DOHH2 (cell line): ENCODE data around the gene EEPD1.

Experiments used
- CTCF ChIP-seq: fragments of 200-600 bp; sonication (generic); IDR thresholded peaks from one replicate; pipeline ENCODE4 v1.5.1; 2014; ENCODE audit warnings: antibody characterized with exemption, mild to moderate bottlenecking, low read depth, low read length; ENCODE audit not compliant: poor library complexity, severe bottlenecking
- EZH2phosphoT487 ChIP-seq: fragments of 200-600 bp; sonication (generic); IDR thresholded peaks from 2 replicates; pipeline ENCODE4 v1.6.1; 2017; ENCODE audit warnings: borderline replicate concordance, mild to moderate bottlenecking, antibody characterized with exemption, low read length, moderate library complexity, mixed read lengths

- TF ChIP-seq EZH2phosphoT487 (no peak), CTCF (no peak)
Observed at GRCh38 chr7:36283181-36283580, 130.1 kb downstream of the EEPD1 start.
